Loucy (cell line): ENCODE measurements around the gene ARHGAP19.
A peak's percentile ranks its signal among the peaks of the same experiment; 100 is the strongest.

Experiments used
- H2AFZ ChIP-seq: fragments of 200-600 bp; sonication (generic); 2 replicates; pipeline ENCODE4 v1.6.0; 2016; ENCODE audit warnings: antibody characterized with exemption, mild to moderate bottlenecking, low read length, moderate library complexity
- H3F3A ChIP-seq: fragments of 200-600 bp; 2 replicates; pipeline ENCODE4 v1.6.0; 2016; ENCODE audit warnings: antibody characterized with exemption, low read depth, mild to moderate bottlenecking
- H3K27me3 ChIP-seq: fragments of 200-600 bp; sonication (generic); 2 replicates; pipeline ENCODE4 v1.6.1; 2014; ENCODE audit warnings: low read length, mild to moderate bottlenecking; ENCODE audit not compliant: insufficient read depth, poor library complexity, severe bottlenecking
- H3K36me3 ChIP-seq: fragments of 200-600 bp; sonication (generic); 2 replicates; pipeline ENCODE4 v1.6.1; 2016; ENCODE audit warnings: low read length; ENCODE audit not compliant: insufficient read depth
- H3K4me1 ChIP-seq: fragments of 200-600 bp; sonication (generic); 2 replicates; pipeline ENCODE4 v1.5.1; 2014; ENCODE audit warnings: low read length, mild to moderate bottlenecking; ENCODE audit not compliant: insufficient read depth, poor library complexity, severe bottlenecking
- H3K4me2 ChIP-seq: fragments of 200-600 bp; sonication (generic); 2 replicates; pipeline ENCODE4 v1.6.0; 2014; ENCODE audit warnings: antibody characterized with exemption, low read length, low read depth, mild to moderate bottlenecking; ENCODE audit not compliant: poor library complexity, severe bottlenecking
- H3K4me3 ChIP-seq: fragments of 200-600 bp; sonication (generic); 2 replicates; pipeline ENCODE4 v1.5.1; 2014; ENCODE audit warnings: low read length, mild to moderate bottlenecking, mixed read lengths; ENCODE audit not compliant: poor library complexity, severe bottlenecking
- H3K79me2 ChIP-seq: fragments of 200-600 bp; sonication (generic); 2 replicates; pipeline ENCODE4 v1.6.1; 2014; ENCODE audit warnings: low read length; ENCODE audit not compliant: insufficient read depth
- H3K9ac ChIP-seq: fragments of 200-600 bp; sonication (generic); 2 replicates; pipeline ENCODE4 v1.6.0; 2014; ENCODE audit warnings: mild to moderate bottlenecking, low read depth, low read length, moderate library complexity; ENCODE audit not compliant: poor library complexity, severe bottlenecking
- H3K9me2 ChIP-seq: fragments of 200-600 bp; sonication (generic); replicated peaks from 2 replicates; pipeline ENCODE4 v1.6.1; 2016; ENCODE audit warnings: low read depth, low read length, mixed read lengths
- H3K9me3 ChIP-seq: fragments of 200-600 bp; sonication (generic); 2 replicates; pipeline ENCODE4 v1.6.1; 2014; ENCODE audit warnings: mild to moderate bottlenecking, antibody characterized with exemption, low read length, low read depth; ENCODE audit not compliant: insufficient read depth
- H4K20me1 ChIP-seq: fragments of 200-600 bp; sonication (generic); 2 replicates; pipeline ENCODE4 v1.6.0; 2014; ENCODE audit warnings: antibody characterized with exemption, low read length, mild to moderate bottlenecking; ENCODE audit not compliant: insufficient read depth, poor library complexity, severe bottlenecking
- EZH2phosphoT487 ChIP-seq: fragments of 200-600 bp; IDR thresholded peaks from 2 replicates; pipeline ENCODE4 v1.6.1; 2018; ENCODE audit warnings: antibody characterized with exemption, mild to moderate bottlenecking, moderate library complexity, borderline replicate concordance
- TF ChIP-seq, protein P1 (sequence below): fragments of 200-600 bp; sonication (generic); conservative IDR thresholded peaks from 2 replicates; pipeline ENCODE4 v1.5.1; 2014; ENCODE audit warnings: mild to moderate bottlenecking, antibody characterized with exemption, low read length

ARHGAP19 gene

DNA sequence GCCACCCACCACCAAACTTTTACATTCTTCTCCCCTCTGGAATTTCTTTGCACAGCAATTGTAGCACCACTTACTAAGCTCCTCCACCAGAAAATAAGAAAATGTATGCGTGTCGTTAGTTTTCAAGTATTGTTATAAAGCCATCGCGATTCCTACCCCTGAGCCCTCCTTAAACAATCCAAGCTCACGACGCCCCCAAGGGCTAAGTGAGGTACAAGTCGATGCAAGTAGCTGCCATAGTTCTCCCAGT lies 40.8 kb upstream of the ARHGAP19 start:
- Histone ChIP-seq H3K79me2 (peaks cover 52% of the 10 kb centered on the region), H3K27me3 (no peaks in the 10 kb centered on the region), H3K4me3 (peak overlapping the region; percentile 91), H3K9ac (peak overlapping the region; percentile 86), H2AFZ (no peak overlapping the region), H3F3A (no peaks in the 10 kb centered on the region), H4K20me1 (peaks cover 43% of the 10 kb centered on the region), H3K9me3 (no peaks in the 10 kb centered on the region), H3K9me2 (no peaks in the 10 kb centered on the region), H3K36me3 (no peaks in the 10 kb centered on the region; the same call in 1 of the 2 replicates), H3K4me1 (peaks cover 30% of the 10 kb centered on the region), H3K4me2 (peak overlapping the region; percentile 99)
- TF ChIP-seq, protein P1, sequence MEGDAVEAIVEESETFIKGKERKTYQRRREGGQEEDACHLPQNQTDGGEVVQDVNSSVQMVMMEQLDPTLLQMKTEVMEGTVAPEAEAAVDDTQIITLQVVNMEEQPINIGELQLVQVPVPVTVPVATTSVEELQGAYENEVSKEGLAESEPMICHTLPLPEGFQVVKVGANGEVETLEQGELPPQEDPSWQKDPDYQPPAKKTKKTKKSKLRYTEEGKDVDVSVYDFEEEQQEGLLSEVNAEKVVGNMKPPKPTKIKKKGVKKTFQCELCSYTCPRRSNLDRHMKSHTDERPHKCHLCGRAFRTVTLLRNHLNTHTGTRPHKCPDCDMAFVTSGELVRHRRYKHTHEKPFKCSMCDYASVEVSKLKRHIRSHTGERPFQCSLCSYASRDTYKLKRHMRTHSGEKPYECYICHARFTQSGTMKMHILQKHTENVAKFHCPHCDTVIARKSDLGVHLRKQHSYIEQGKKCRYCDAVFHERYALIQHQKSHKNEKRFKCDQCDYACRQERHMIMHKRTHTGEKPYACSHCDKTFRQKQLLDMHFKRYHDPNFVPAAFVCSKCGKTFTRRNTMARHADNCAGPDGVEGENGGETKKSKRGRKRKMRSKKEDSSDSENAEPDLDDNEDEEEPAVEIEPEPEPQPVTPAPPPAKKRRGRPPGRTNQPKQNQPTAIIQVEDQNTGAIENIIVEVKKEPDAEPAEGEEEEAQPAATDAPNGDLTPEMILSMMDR, result peak; percentile 49
- no peak for TF ChIP-seq EZH2phosphoT487

DNA sequence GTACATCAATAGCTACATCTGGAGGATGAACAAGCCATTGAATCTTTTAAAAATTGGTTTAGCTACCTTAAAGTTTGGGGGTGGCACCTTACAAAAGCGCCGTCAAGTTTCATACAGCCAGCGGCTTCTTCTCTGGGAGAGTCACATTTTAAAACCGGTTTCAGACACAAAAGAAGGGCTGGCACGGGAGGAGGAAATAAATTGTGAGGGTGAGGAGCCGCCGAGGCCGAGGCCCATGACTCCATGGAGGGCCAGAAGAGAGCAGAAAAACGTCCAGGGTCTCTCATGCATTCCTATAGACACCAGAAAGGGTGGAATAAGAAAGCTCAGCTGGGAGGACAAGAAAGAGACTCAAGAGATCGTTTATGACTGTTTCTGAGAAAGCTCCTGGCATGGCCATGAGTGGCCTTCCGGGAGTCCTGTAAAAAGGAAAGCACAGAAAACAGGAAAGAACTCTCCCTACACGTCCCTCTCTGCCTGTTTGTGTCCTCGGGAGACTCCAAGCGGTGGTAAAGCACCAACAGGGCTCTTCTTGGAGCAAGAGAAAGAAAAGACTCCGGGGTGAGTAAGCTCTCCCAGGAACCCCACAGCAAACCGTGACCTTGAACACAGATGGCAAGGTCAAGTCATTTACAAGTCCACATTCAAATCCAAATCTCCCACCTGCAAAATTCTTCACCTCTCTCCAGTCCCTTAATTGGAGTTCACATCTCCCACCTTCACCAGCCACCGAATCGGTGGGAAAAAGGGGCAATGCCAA lies 40.3 kb upstream of the ARHGAP19 start:
- Histone ChIP-seq H4K20me1 (peaks cover 43% of the 10 kb centered on the region), H3K9me2 (no peaks in the 10 kb centered on the region), H2AFZ (no peak overlapping the region), H3K9me3 (no peaks in the 10 kb centered on the region), H3K79me2 (peaks cover 52% of the 10 kb centered on the region), H3K27me3 (no peaks in the 10 kb centered on the region), H3K9ac (peak overlapping the region; percentile 86), H3K4me1 (peaks cover 31% of the 10 kb centered on the region), H3K4me3 (peak overlapping the region; percentile 91), H3K36me3 (no peaks in the 10 kb centered on the region; the same call in 1 of the 2 replicates), H3K4me2 (peak overlapping the region; percentile 99), H3F3A (no peaks in the 10 kb centered on the region)
- TF ChIP-seq, protein P1, result no peak
- no peak for TF ChIP-seq EZH2phosphoT487

DNA sequence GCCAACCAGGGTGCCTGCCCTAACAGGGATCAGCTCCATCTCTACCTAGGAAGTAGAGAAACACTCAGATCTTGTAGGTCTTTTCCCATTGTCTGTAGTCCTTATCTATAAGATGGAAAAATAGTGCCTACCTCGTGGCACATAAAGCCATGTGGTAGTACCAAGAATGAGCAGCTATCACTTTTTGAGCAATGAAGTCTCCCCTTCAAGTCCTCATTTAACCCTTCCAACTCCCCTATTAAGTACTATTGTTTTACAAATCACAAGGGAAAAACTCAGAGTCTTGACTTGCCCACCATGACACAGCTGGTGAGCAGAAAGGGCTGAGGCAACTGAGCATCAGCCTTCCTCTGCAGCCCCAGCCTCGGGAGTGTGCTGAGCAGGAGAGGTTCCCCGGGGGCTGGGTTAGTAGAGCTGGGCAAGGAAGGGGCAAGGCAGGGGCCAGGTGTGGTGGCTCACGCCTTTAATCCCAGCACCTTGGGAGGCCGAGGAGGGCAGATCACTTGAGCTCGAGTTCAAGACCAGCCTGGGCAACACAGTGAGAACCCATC lies 38.8 kb upstream of the ARHGAP19 start:
- no peak overlapping the region for H2AFZ ChIP-seq
- H3K4me3 ChIP-seq, result peak overlapping the region; percentile 91
- peaks cover 43% of the 10 kb centered on the region for H4K20me1 ChIP-seq
- no peaks in the 10 kb centered on the region for H3K9me2 ChIP-seq
- H3K4me1 ChIP-seq, result peaks cover 35% of the 10 kb centered on the region
- peak overlapping the region; percentile 99 for H3K4me2 ChIP-seq
- no peaks in the 10 kb centered on the region; the same call in 1 of the 2 replicates for H3K36me3 ChIP-seq
- no peak for TF ChIP-seq EZH2phosphoT487
- TF ChIP-seq, protein P1, result no peak
- H3K9ac ChIP-seq, result peak overlapping the region; percentile 86
- H3K27me3 ChIP-seq, result no peaks in the 10 kb centered on the region
- peaks cover 52% of the 10 kb centered on the region for H3K79me2 ChIP-seq
- no peaks in the 10 kb centered on the region; the same call in 1 of the 2 replicates for H3F3A ChIP-seq
- no peaks in the 10 kb centered on the region for H3K9me3 ChIP-seq
